NOMO-1 treated with DMSO at 0.1 percent for 48 hours (cell line): ENCODE results near the gene OR2T11.
A peak's percentile ranks its signal among the peaks of the same experiment; 100 is the strongest.
"Not testable (repeated sequence)": the region's sequence is repeated elsewhere in the genome, so short reads cannot be mapped to it uniquely, and the experiment has no call there.

ENCODE experiments used
- DNase-seq: peaks from one replicate; lab custom pipeline; 2025; ENCODE audit not compliant: unreplicated experiment; lab: John Stamatoyannopoulos, UW

Gene OR2T11, protein sequence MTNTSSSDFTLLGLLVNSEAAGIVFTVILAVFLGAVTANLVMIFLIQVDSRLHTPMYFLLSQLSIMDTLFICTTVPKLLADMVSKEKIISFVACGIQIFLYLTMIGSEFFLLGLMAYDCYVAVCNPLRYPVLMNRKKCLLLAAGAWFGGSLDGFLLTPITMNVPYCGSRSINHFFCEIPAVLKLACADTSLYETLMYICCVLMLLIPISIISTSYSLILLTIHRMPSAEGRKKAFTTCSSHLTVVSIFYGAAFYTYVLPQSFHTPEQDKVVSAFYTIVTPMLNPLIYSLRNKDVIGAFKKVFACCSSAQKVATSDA

GRCh38 chr1:248634991-248635390 lies at the start of gene OR2T11:
OR2T11 (minus strand) TSS chr1:248635091; CDS start chr1:248627128, 7,963 bp downstream.
- not testable (repeated sequence) for DNase-seq

DNA sequence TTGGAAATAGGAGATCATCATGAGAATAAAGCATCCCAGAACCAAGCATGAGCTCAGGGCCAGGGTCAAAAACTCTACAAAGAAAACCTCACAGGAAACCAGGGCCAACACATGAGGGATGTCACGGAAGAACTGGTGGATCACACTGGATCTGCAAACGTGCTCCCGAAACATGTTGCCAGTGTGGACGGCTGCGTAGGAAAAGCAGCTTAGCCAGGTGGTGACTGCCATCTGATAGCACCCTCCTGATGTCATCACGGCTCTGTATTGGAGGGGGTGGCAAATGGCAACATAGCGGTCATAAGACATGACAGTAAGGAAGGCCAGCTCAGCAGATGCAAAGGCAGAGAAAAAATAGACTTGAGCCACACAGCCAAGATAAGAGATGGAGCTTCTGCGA lies 46.8 kb upstream of the OR2T11 start:
- no peak for DNase-seq

GRCh38 chr1:248670003-248670402 lies 35.1 kb upstream of the OR2T11 start:
- no peak for DNase-seq

DNA sequence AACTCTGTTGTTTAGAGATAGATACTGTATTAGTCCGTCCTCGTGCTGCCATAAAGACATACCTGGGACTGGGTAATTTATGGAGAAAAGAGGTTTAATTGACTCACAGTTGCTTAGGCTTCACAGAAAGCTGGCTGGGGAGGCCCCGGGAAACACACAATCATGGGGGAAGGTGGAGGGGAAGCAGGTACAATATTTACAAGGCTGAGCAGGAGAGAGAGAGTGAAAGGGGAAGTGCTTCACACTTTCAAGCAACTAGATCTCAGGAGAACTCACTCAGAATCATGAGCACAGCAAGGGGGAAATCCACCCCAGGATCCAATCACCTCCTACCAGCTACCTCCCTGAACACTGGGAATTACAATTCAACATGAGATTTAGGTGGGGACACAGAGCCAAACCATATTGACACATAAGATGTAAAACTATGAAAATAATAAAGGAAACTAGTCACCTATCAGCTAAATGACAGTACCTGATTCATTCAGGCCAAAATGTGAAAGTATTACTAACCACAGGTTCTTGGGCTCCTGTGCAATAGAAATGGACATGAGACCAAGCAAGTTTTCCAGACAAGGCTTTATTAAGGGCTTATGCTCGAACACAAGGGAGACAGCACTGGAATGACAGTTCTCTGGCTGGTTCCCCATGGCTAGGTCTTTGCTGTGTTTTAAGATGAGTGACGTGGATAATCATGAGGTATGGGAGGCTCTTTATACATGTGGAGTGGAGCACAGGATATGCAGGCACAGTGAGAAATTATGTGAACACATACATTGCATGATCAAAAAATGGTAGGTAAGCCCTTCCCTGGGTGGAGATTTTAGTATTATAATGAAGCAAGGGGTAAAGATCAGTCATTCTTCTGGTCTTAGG lies 28.8 kb upstream of the OR2T11 start:
- peak; percentile 30 for DNase-seq

DNA sequence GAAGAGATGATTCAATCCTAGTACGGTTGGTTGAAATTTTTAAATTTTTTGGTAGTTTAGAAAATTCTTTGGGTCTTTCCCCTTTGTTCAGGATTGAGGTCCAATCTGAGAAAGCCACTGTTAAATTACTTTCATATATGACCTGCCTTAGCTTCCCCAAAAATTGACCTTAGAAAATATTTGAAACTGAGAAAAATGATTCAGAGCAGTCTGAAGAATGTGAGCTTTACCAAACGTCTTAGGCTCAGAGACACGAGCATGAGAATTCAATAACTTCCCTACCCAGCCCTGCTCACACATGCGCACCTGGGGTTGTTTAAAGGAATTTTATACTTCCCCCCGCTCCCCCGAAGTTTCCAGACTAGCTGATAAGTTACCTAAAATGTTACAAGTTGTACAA lies 21.9 kb upstream of the OR2T11 start:
- DNase-seq: not testable (repeated sequence)

- DNase-seq: not testable (repeated sequence)
These were observed 20.5 kb upstream of the OR2T11 start, which contains the start of gene OR2T27 for GRCh38 chr1:248655354-248655753. OR2T27 (minus strand) TSS chr1:248655528; CDS start chr1:248650884, 4,644 bp downstream.

DNA sequence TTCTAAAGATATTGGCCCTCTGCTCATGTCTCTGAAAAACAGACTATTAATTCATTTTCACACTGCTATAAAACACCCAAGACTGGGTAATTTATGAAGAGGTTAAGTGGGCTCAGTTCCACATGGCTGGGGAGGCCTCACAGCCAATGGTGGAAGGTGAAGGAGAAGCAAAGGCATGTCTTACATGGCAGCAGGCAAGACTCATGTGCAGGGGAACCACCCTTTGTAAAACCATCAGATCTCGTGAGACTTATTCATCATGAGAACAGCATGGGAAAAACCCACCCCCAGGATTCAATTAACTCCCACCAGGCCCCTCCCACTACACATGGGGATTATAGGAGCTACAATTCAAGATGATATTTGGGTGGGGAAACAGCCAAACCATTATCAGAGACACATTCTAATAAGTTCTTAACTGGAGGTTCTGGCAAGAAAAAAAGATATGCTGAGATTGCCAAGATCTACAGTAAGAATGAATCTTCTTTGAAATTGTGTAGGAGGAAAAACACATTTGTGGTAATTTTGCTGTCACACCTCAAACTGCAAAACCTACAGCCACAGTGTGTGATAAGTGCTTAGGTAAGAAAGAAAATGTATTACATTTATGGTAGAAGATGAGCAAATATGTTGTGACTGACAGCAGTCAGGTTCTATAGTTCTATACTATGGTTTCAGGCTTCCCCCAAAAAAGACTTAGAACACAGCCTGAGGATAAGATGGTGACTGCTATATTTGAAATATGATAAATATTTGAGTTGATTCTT lies 14.1 kb upstream of the OR2T11 start:
- not testable (repeated sequence) for DNase-seq

GRCh38 chr1:248645178-248645577 lies 10.3 kb upstream of the OR2T11 start, which contains the start of gene OR2T35:
OR2T35 (minus strand) TSS chr1:248645278; CDS start chr1:248639258, 6,020 bp downstream.
- not testable (repeated sequence) for DNase-seq

- DNase-seq: not testable (repeated sequence)
These were observed 8.2 kb upstream of the OR2T11 start for GRCh38 chr1:248642971-248643651.

DNA sequence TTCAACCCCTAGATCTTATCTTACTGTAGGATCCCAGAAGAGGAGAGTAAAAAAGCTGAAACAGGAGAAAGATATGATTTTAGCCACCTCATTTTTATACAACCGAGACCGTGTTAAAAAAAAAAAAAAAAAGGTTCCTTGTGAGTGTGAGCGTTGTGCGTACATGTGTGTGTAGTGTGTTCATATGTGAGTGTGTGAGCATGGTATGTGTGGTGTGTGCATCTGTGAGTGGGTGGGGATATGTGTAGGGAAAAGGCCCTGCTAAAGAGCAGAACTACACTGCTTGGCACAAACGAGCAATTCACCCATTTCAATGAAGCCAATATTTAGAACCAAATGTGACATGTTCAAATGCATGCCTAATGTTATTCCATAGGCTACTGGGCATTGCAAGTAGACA lies 6.7 kb upstream of the OR2T11 start:
- not testable (repeated sequence) for DNase-seq

DNA sequence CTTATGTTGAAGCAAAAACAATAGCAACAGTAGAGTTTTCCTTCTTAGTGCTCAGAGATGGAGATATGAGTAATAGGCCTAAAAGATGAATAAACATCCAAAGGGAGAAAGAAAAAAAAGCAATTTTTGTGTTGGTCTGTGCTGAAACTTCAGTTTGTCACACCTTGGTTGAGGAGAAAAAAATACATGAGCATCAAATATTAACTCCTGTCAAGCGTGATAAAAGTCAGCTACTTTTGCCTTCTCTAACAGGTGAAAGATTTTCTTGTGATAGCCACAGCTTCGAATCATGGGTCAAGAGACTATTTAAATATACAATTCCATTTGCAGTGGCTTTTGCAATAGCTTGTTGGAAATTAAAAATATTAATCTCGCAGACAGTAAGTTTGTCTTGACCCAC lies 6.0 kb upstream of the OR2T11 start:
- not testable (repeated sequence) for DNase-seq

DNA sequence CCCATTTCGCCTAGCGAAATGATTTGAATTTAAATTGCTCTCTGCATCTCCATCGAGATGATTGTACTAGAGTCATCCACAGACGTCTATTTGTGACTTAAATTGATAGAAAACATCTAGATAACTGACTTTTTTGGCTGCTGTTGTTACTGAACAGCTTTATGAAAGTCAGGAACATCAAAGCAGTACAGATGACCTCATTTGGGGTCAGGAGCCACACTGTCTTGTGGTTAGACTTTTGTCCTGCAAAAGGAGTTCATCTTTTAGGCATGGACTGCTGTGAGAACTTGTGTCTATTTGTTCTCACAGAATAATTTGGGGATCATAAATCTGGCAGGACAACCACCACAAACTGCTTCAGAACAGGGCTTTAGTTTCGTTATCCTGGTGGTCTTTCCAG lies 4.8 kb upstream of the OR2T11 start:
- not testable (repeated sequence) for DNase-seq

- not testable (repeated sequence) for DNase-seq
These were observed 1.7 kb upstream of the OR2T11 start for GRCh38 chr1:248636612-248637011.

DNA sequence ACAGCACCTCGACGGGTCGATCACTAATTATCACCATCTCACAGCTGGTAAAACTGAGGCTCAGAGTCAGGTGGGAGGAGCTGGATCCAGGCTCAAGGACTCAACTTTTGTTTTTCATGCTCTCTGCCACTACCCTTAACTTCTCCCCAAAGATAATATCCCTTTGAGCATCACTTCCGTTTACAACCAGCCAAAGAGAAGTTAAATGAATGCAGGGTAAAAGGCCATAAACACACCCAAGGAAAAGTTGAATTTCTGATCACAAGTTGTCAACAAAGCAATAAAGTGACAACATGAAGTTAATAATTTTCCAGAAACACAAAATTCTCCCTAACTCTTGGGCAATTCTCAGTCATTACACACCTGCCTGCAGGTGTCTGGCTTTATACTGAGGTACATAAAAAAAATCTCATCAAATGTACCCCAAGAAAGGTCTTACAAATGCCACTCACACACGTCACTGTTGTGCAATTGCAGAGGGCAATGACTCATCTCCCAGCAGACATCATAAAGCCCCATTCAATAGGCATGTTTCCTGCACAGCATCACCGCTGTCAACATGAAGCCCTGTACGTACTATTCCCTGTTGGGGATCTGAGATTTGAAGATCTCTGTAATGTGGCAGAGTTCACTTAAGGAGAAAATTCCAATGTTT lies 3.4 kb downstream of the OR2T11 start:
- DNase-seq: peak; percentile 45

- DNase-seq: no peak
These were observed 4.3 kb downstream of the OR2T11 start for GRCh38 chr1:248630551-248630950.

DNA sequence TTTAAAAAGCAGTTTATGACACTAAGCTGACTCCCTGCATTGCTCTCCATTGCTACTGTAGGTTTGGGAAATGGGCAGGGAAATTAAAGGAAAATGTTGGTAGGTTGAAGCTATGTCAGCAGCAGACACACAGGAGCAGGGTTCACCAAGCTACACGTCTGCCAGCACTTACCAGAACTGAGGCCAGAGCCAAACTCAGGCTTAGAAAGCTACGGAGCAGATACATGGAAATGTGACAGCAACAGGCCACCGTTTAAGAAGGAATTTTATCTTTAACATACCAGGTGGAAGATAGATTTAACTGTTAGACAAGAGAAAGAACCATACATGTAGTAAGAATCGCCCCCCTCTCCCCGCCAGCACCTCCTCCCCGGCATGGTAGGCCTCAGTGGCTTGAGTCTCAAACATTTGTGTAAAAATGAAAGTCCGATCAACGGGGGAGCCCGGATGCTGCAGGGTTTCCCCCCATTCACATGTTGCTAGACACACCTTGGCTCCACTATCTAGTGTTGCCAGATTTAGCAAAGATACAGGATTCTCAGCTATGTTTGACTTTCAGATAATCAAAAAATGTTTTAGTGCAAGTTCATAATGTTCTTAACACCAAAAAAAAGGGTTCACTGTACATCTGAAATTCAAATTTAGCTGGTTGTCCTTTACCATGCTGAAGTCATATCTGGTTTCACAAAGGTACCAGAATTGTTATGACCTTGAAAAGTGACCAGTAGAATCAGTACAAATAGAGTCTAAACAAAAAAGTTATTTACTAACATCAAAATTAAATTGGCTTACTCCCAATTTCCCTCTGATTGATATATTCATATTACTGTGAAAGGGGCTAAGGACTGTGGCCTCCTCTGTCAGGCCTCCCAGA lies 6.7 kb downstream of the OR2T11 start:
- no peak for DNase-seq

DNA sequence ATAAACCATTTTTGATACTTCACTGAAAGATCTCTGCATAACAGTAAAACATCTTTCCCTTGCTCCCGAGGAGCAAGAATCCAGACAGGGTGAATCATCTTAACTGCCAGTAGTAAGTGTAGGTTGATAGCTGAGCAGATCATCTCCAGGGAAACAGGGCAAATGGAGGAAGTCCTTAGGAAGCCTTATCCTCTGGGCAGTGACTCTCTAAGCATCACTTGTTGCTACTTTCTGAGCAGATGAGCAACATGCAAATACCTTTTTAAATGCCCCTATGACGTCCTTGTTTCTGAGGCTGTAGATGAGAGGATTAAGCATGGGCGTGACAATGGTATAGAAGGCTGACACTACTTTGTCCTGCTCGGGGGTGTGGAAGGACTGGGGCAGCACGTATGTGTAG lies 8.9 kb downstream of the OR2T11 start:
- DNase-seq: no peak

DNA sequence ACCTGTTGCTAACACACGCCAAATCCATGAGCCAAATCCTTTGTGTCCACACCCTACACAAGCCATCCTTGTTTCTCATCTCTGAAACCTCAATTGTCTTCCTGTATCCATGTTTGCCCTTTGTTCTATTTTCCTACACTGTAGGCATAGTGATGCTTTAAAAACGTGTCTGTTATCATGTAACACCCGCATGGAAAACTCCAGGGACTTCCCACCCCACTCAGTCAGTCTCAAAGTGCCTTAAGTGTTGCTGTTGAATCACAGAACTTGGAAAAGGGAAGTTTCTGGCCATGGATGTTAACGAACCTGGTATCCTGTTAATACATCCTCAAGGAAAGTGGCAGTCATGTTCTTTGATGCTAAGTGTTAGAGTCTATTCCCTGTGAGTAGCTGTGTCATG lies 9.7 kb downstream of the OR2T11 start:
- no peak for DNase-seq

- peak; percentile 77 for DNase-seq
These were observed 12.3 kb downstream of the OR2T11 start for GRCh38 chr1:248622570-248623001.
